Fibroblast of skin of abdomen (primary cell): ENCODE measurements around the gene TEX11. TPM values are rescaled to one million over a fixed set of nuclear protein-coding genes. Genes with fewer than 3 reads are reported as not detected.
"Not testable (repeated sequence)": the region's sequence is repeated elsewhere in the genome, so short reads cannot be mapped to it uniquely, and the experiment has no call there.

Experiments
- DNase-seq: peaks from one replicate; pipeline ENCODE4 v3.0.0-alpha.2; 2013
- polyA plus RNA-seq, 2 experiments: library from polyadenylated mRNA; unstranded; fragments of 120-200 nt; gene quantifications; one replicate each; pipeline ENCODE4 v1.2.1, GENCODE V29; 2013; ENCODE audit not compliant: insufficient read length in 2 of 2

TEX11 gene
- polyA plus RNA-seq (2013, experiment 1 of 2; ENCODE audit: insufficient read length) = not detected
- not detected for polyA plus RNA-seq (2013, experiment 2 of 2; ENCODE audit: insufficient read length)

DNA sequence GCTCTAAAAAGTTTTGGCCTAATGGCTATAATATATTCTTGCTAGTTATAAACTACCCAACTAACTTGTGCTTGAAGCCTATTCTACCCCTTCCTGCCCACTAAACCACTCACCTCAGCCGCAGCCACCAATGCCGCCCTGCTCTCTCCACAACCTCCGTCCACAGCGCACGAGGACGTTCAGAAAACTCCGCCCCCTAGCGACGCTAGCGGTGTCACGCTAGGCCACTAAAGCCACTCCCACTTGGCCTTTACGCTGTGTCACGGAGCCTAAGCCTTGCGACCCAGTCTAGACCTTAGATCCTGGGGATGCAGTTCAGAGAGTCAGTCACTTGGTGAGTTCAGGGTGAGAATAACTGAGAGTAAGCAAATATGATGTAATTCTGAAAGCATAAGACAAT lies at the start of gene TEX11:
Gene TEX11 (minus strand): TSS at position 171 of the 400 bp plus-strand sequence. CDS start 922 bp downstream, outside the sequence.
- DNase-seq = no peak

DNA sequence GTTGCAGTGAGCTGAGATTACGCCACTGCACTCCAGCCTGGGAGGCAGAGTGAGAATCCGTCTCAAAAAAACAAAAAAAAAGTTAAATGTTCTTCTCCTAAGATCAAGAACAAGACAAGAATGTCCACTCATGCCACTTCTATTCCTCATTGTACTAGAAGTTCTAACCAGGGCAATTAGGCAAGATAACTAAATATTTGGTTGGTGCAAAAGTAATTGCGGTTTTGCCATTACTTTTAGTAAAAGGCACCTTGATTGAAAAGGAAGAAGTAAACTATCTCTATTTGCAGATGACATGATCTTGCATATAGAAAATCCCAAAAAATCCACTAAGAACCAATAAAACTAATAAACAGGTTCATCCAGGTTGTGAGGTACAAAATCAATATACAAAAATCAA lies 46.4 kb upstream of the TEX11 start:
- DNase-seq = no peak

DNA sequence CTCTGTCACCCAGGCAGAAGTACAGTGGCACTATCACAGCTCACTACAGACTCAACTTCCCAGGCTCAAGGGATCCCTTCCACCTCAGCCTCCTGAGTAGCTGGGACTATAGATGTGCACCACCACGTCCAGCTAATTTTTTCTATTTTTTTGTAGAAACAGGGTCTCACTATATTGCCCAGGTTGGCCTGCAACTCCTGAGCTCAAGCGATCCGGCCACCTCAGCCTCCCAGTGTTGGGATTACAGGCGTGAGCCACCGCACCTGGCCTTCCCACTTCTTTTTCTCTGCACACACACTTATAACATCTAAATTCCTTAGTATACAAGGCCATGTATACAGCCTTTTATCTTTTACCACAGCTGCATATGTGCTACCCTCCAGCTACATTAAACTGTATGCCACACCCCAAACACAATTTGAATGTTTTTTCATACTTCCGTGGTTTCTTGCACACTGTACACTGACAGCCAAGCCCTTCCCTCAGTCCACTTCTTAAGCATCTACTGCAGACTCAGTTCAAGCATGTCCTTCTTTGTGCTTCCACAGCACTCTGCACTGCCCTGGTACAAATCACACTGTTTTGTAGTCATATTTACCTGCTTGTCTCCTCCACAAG lies 15.9 kb upstream of the TEX11 start:
- no peak for DNase-seq

DNA sequence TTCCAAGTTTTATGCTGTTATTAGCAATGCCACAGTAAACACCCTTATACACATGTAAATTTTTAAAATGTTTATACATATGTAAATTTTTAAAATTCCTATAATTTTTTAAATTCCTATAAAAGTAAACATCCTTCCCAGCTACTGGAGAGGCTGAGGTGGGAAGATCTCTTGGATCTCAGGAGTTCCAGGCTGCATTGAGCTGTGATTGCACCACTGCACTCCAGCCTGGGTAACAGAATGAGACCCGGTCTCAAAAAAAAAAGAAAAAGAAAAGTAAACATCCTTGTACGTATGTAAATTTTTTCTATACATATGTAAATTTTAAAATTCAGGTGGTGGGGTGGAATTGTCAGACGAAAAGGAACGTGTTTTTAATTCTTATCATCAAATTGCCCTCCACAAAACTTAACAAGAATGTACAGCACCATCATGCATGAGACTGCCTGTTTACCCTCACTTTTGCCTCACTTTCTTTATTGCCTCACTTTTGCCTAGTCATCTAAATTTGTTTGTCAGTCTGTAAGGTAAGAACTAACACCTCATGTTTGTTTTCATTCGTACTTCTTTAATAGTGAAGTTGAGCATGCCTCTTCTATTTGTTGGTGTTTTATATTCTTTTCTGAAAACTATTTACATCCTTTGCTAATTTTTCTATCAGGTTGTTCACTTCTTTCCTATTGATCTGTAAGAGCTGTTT lies 14.4 kb upstream of the TEX11 start:
- no peak for DNase-seq

DNA sequence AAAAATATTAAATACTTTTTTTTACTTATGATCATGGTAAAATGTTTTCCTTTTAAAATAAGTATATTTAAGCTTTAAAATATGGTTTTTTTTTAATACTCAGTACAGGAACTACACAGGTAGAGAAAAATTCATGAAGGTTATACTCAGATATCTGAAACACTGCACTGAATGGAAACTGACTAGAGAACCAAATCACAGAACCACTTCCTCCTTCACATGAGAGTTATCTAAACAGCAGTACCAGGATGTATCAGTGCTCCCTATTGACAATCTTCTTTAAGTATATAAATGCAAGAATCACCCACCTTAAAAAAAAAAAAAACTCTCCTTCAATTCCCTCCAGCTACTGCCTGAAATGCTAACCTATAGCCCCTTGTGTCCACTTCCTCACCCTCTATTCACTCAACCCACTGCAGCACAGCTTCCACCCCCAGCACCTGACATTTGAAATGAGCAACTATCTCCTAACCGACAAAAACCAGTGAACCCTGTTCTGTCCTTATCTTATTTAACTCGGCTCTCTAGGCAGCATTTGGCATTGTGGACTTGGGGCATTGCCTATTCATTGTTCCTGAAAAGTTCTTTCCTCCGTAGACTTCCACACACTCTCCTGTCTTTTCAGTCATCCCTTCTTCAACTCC lies 13.3 kb upstream of the TEX11 start:
- no peak for DNase-seq

DNA sequence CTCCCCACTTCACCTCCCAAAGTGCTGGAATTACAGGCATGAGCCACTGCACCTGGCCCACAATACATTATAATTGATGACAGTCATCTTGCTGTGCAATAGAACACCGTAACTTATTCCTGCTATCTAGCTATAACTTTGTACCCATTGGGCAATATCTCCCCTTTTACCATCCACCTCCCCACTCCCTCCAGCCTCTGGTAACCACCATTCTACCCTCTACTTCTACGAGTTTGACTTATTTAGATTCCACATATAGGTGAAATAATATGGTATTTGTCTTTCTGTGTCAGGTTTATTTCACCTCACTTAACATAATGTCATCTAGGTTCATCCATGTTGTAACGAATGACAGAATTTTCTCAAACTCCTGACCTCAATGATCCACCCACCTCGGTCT lies 8.2 kb upstream of the TEX11 start:
- no peak for DNase-seq

DNA sequence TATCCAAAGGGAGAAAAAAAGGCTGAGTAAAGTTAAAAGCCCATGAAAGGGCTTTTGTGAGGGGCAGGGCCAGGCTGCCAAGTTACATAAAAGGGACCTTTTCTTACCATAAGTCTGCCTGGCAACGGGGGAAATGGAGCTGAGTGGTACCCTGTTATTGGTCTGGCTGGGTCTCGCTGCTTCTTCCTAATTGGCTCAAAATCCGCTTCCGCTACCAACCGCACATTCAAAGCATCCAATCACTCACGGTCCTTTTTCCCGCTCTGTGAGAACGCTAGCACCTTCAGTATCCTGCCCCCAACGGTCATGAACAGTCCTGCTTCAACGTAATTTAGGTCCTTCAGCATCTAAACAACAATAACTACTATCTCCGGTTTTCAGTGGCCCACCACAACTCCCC lies 611 bp downstream of the TEX11 start:
- DNase-seq = no peak

DNA sequence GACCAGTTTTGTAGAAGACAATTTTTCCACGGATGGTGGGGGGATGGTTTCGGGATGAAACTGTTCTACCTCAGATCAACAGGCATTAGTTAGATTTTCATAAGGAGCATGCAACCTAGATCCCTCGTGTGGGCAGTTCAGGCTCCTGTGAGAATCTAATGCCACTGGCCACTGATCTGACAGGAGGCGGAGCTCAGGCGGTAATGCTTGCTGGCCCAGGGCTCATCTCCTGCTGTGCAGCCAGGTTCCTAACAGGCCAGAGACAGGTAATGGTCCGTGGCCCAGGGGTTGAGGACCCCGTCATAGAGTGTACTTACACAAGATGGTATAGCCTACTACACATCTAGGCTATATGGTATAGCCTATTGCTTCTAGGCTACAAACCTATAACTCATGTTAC lies 7.0 kb downstream of the TEX11 start:
- DNase-seq = no peak

DNA sequence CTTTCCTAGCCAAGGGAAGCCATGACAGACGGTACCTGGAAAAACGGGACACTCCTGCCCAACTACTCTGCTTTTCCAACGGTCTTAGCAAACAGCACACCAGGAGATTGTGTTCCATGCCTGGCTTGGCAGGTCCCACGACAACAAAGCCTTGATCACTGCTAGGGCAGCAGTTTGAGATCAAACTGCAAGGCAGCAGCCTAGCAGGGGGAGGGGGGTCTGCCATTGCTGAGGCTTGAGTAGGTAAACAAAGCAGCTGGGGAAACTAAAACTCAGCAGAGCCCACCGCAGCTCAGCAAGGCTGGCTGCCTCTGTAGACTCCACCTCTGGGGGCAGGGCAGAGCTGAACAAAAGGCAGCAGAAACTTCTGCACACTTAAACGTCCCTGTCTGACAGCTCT lies 18.1 kb downstream of the TEX11 start:
- DNase-seq = not testable (repeated sequence)

DNA sequence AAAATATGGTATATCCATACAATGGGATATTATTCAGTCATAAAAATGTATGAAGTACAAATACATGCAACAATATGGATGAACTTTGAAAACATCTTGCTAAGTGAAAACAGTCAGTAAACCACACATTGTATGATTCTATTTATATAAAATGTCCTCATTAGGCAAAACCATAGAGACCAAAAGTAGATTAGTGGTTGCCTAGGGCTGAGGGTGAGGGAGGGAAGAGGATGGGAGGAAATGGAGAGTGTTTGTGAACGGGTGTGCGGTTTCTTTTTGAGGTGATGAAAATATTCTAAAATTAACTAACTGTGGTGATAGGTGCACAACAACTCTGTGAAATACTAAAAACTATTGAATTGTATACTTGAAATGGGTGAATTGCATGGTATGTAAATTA lies 29.6 kb downstream of the TEX11 start:
- no peak for DNase-seq

DNA sequence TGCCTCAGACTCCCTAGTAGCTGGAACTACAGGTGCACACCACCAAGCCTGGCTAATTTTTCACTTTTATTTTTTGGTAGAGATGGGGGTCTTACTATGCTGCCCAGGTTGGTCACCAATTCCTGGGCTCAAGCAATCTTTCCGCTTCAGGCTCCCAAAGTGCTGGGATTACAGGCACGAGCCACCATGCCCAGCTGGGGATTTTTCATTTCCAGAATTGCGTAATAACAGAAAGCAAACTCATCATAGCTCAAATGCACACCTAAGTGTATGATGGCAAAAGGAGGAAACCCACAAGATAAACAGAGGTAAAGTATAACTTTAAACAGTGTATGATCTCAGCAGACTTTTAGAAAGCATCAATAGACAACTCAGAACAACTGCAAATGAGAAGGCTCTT lies 56.2 kb downstream of the TEX11 start:
- no peak for DNase-seq

DNA sequence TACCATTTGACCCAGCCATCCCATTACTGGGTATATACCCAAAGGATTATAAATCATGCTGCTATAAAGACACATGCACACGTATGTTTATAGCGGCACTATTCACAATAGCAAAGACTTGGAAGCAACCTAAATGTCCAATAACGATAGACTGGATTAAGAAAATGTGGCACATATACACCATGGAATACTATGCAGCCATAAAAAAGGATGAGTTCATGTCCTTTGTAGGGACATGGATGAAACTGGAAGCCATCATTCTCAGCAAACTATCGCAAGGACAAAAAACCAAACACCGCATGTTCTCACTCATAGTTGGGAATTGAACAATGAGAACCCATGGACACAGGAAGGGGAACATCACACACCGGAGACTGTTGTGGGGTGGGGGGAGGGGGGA lies 64.4 kb downstream of the TEX11 start:
- not testable (repeated sequence) for DNase-seq

DNA sequence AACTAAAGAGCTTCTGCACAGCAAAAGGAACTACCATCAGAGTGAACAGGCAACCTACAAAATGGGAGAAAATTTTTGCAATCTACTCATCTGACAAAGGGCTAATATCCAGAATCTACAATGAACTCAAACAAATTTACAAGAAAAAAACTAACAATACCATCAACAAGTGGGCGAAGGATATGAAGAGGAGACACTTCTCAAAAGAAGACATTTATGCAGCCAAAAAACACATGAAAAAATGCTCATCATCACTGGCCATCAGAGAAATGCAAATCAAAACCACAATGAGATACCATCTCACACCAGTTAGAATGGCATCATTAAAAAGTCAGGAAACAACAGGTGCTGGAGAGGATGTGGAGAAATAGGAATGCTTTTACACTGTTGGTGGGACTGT lies 64.9 kb downstream of the TEX11 start:
- not testable (repeated sequence) for DNase-seq

DNA sequence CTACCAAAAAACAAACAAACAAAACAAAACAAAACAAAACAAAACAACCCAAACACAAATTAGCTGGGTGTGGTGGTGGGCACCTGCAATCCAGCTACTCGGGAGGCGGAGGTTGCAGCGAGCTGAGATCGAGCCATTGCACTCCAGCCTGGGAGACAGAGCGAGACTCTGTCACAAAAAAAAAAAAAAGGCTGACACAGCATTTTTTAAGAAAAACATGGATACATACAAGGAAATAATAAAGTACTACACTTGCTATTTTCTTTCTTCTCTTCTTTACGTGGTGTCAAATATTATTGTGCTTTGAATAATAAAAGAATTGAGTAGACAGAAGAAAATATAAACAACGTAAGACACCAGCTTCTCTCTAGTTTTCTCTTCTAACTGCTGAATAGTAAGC lies 73.9 kb downstream of the TEX11 start:
- DNase-seq = no peak

DNA sequence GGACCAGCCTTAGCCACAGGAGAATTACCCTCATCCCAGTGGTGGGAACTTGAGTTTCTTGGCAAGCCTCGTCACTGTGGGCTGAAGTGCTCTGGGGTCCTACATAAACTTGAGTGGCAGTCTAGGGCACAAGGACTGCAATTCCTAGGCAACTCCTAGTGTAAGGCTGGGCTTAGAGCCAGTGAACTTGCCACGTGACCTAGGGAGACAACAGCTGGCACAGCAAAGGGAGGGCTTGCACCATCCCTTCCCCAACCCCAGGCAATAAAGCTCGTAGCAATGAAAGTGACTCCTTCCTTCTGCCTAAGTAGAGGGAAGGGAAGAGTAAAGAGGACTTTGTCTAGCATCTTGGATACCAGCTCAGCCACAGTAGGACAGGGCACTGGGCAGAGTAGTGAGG lies 81.8 kb downstream of the TEX11 start:
- DNase-seq = no peak

DNA sequence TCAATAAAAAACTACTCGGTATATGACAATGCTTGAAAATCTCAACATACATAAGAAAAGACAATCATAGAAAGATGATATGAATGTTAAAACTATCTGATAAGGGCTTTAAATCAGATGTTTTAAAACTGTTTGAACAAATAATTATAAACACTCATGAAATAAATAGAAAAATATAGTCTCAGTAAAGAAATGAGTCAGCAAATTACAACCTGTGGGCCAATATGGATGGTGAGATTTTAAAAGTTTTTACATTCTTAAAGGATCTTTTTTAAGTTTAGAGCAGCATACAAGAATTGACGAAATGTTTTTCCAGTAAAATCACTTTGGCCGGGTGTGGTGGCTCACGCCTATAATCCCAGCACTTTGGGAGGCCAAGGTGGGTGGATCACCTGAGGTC lies 83.1 kb downstream of the TEX11 start:
- no peak for DNase-seq

DNA sequence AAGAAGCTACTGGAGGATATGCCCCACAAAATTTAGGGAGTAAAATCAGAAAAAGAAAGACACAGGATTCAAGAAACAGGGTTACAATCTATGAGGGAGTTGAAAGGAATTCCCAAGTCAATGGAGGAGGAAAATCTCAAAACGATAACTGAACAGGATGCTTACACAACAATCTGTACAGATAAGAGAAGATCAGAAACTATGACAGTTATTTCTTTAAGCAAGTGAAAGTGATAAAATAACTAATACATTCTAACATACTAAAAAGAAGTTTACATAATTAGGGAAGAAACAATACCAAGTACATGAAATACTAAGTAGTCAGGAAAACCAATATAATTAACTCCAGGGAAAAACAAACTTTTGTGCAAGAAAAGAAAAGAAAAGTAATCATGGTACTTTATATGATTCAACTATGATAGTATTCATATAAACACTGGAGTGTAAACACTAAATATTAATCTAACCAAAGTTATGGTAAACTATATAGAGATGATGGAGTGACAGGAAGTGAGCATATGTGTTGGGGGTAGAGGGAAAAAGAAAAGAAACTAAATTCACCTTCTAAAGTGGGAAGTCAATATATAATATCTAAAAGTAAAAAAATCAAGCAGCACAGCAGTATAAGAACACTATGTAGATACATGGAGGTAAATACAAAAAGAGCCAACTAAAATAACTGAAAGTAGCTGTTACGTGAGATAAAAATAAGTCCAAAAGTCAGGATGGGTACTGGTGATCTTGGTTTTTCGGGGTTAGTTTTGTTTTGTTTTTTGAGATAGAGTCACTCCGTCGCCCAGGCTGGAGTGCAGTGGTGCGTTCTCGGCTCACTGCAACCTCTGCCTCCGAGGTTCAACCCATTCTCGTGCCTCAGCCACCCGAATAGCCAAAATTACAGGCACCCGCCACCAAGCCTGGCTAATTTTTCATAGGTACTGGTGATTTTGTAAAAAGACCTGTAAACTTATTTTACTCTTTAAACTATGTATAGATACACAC lies 99.3 kb downstream of the TEX11 start:
- DNase-seq = no peak

DNA sequence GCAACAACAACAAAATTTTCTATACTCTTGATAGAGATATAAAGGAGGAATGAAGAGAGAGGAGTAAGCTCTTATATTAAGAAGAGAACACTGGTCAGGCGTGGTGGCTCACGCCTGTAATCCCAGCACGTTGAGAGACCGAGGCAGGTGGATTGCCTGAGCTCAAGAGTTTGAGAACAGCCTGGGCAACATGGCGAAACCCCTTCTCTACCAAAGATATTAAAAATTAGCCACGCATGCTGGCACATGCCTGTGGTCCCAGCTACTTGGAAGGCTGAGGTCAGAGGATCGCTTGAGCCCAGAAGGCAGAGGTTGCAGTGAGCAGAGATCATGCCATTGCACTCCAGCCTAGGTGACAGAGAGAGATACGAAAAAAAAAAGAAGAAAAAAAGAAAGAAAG lies 102.4 kb downstream of the TEX11 start:
- DNase-seq = no peak

DNA sequence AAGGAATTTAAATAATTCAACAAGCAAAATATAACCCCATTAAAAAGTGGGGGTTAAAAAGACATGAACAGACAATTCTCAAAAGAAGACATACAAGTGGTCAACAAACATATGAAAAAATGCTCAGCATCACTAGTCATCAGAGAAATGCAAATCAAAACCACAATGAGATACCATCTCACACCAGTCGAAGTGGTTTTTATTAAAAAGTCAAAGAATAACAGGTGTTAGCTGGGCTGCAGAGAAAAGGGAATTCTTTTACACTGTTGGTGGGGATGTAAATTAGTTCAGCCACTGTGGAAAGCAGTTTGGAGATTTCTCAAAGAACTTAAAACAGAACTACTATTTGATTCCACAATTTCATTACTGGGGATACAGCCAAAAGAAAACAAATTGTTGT lies 111.8 kb downstream of the TEX11 start:
- DNase-seq = not testable (repeated sequence)

DNA sequence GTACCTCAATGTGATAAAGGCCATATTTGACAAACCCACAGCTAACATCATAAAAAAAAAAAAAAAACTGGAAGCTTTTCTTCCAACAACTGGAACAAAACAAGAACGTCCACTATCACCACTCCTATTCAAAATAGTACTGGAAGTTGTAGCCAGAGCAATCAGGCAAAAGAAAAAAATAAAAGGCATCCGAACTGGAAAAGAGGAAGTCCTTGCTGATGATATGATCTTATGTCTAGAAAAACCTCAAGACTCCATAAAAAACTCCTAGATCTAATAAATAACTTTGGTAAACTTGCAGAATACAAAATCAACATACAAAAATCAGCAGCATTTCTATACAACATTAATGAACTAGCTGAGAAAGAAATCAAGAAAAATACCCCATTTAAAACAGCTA lies 134.3 kb downstream of the TEX11 start:
- no peak for DNase-seq

DNA sequence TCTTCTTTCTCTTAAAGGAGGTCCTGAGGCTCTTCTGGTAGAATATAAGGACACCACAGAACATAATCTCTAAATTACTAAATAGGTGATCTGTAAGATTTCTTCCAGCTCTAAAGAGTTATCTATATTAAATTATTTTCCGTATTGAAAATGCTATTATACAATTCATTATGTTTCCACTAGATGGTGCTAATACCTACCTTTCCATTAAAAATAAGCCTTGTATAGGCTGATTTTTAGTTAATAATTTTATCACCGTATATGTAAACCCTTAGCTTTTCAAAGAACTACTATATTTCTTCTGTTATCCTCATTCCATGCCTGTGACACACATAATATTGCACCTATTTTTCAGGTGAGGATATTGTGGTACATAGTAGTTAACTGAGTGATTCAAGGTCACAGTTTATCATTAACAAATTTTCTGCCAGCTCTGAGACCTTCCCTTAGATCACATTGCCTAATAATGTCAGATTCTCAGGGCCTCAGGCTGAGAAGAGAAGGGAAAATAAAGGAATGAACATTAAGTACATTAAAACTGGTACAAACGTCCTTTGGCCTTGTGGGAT lies 138.8 kb downstream of the TEX11 start:
- no peak for DNase-seq

DNA sequence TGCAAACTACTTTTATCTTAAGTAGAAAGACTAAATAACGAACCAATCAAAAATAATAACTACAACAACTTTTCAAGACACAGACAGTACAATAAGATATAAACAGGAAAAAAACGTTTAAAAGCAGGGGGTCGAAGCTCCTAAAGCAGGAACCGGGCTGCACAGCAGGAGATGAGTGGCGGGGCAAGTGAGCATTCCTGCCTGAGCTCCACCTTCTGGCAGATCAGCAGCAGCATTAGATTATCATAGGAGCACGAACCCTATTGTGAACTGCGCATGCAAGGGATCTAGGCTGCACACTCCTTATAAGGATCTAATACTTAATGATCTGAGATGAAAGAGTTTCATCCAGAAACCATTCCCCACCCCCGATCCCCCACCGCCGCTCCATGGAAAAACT lies 146.2 kb downstream of the TEX11 start:
- DNase-seq = no peak
